BJ (cell line): ENCODE data around the gene CDH22. TPM values are rescaled to one million over a fixed set of nuclear protein-coding genes. Genes with fewer than 3 reads are reported as not detected.

Experiments
- CTCF ChIA-PET: fragments of 350-600 bp; formaldehyde crosslinking; extraction: SDS; loops from one replicate; lab custom pipeline; 2021; ENCODE audit warnings: antibody characterized with exemption, inconsistent platforms; lab: Yijun Ruan, JAX
- POLR2A ChIA-PET: fragments of 300-600 bp; sonication (Branson Sonifier 250); formaldehyde crosslinking; extraction: SDS; loops from one replicate; lab custom pipeline; 2021; ENCODE audit warnings: antibody characterized with exemption; lab: Charles Lee
- DNase-seq: peaks from one replicate; pipeline ENCODE4 v3.0.0-alpha.2; 2011; ENCODE audit warnings: low read depth
- H3K27me3 ChIP-seq: 2 replicates; pipeline ENCODE4 v1.6.0; 2011; ENCODE audit warnings: low read length; ENCODE audit not compliant: control insufficient read depth, insufficient read depth
- H3K36me3 ChIP-seq: 2 replicates; pipeline ENCODE4 v1.5.1; 2011; ENCODE audit warnings: low read length; ENCODE audit not compliant: control insufficient read depth, insufficient read depth
- H3K4me3 ChIP-seq: 2 replicates; pipeline ENCODE4 v1.5.1; 2011; ENCODE audit warnings: low read depth, mild to moderate bottlenecking, control low read depth, low read length
- CTCF ChIP-seq: IDR thresholded peaks from 2 replicates; pipeline ENCODE4 v1.5.1; 2011; ENCODE audit warnings: low read depth, mild to moderate bottlenecking, control low read depth, inconsistent platforms, low read length, moderate library complexity; ENCODE audit not compliant: insufficient read depth
- polyA plus RNA-seq: library from polyadenylated mRNA; depleted of rRNA; stranded (reverse); fragments of >200 nt; gene quantifications from 2 replicates; pipeline ENCODE4 v1.2.3, GENCODE V29; 2011

The CDH22 gene
- polyA plus RNA-seq, 1 experiment = not detected

- no peaks in the 10 kb centered on the region for H3K36me3 ChIP-seq
- DNase-seq = no peak
- no peak overlapping the region for H3K4me3 ChIP-seq
- TF ChIP-seq CTCF = no peak
- ChIA-PET CTCF (no interaction called here), POLR2A (no interaction called here)
- H3K27me3 ChIP-seq = peaks cover 14% of the 10 kb centered on the region
These were observed 64.3 kb downstream of the CDH22 start for GRCh38 chr20:46243707-46244628.

GRCh38 chr20:46242390-46242789 is 65.9 kb downstream of the CDH22 start:
- POLR2A ChIA-PET = no interaction called here
- Histone ChIP-seq H3K36me3 (no peaks in the 10 kb centered on the region), H3K27me3 (peaks cover 9% of the 10 kb centered on the region), H3K4me3 (no peak overlapping the region)
- TF ChIP-seq CTCF = no peak
- CTCF ChIA-PET = no interaction called here
- DNase-seq = no peak

DNA sequence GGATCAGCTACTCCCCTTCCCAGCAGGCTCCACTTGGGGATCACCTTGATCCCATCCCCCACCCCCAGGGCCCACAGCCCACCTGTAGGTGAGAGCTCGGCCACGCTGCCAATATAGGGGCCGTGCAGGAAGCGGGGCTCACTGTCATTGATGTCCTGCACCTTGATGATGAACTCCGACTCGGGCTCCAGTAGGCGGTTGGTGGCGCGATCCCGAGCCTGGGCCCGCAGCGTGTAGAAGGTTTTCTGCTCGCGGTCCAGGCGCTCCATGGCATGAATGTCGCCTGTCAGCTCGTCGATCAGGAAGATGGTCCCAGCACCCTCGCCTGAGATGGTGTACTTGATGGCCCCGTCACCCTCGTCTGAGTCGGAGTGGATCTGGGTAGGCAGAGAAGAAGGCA is 67.4 kb downstream of the CDH22 start:
- TF ChIP-seq CTCF = no peak
- CTCF ChIA-PET = no interaction called here
- no peak overlapping the region for H3K4me3 ChIP-seq
- POLR2A ChIA-PET = no interaction called here
- DNase-seq = no peak
- peaks cover 7% of the 10 kb centered on the region for H3K27me3 ChIP-seq
- no peaks in the 10 kb centered on the region for H3K36me3 ChIP-seq

- no peak for DNase-seq
- CTCF ChIA-PET = no interaction called here
- no peaks in the 10 kb centered on the region for H3K36me3 ChIP-seq
- H3K27me3 ChIP-seq = peaks cover under 1% of the 10 kb centered on the region; the same call in 1 of the 2 replicates
- TF ChIP-seq CTCF = no peak
- POLR2A ChIA-PET = no interaction called here
- no peak overlapping the region for H3K4me3 ChIP-seq
These were observed 68.2 kb downstream of the CDH22 start for GRCh38 chr20:46240065-46240464.

DNA sequence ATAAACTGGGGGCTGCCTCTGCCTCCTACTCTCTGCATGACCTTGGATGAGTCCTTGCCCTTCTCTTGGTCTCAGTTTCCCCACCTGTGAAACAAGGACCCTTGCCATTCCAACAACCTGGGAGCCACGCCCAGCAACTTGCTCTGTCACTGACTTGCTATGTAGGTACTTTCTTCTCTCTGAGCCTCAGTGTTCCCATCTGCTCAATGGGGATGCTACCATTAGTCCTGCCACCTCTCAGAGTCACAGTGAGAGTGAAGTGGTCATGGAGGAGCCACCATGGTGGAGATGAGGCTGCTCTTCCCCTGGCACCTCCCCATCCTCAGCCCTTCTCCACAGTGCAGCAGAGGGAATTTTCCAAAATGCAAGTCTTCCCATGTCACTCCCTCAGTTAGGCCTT is 70.6 kb downstream of the CDH22 start:
- POLR2A ChIA-PET = no interaction called here

More for the DNA sequence above, 70.6 kb downstream of the CDH22 start:
- CTCF ChIA-PET = no interaction called here
- TF ChIP-seq CTCF = no peak
- H3K36me3 ChIP-seq = no peaks in the 10 kb centered on the region
- H3K27me3 ChIP-seq = no peaks in the 10 kb centered on the region; the same call in 1 of the 2 replicates
- DNase-seq = no peak
- H3K4me3 ChIP-seq = no peak overlapping the region
